GM18526 (cell line): ENCODE measurements around the gene CYRIA.

Source experiments
- POLR2A ChIP-seq: IDR thresholded peaks from 3 replicates; pipeline ENCODE4 v1.6.1; 2011; ENCODE audit not compliant: insufficient read length; ENCODE audit errors: extremely low read depth

CYRIA gene

DNA sequence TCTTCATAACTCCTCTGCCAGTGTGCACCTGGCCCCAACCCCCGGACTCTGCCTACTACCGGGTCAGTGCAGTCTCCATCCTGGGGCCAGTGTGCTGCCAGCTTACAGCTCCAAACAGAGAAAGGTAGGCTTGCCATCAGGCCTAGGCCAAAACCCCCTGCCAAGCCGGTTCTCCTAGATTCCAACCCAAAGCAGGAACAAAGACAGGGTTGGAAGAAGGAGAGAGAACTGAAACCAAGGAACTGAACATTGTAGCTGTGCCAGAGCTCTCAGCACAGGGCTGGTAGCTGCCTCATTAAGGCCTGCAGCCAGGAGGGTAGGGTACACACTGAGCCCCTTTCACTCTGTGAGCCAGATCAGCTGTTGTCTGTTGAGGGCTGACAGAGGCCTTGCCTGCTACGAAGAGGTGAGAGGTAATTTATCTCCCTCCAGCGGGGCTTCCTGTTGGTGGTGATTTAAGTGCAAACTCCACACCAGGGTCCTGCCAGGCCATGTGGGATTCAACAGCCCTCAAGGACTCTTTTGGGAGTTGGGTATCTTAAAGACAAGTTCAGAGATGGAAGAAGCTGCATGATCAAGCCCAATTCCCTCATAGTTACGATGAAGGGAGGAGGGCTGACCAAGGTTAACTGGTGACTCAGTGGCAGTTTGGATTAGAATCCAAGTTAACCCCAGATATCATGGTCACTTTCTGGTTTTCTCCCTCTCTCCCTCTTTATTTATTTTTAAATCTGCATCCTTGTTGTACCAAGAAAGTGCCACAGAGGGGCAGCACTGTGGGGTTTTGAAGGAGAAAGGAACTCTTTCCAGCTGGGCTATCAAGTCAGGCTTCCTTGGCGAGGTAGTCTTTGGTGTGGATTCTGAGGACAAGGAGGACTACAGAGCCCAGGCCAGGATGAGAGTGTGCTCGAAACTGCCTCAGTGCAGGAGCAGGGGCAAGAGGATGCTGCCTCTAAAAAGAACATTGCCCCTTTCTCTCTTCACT is 48.1 kb downstream of the CYRIA start:
- TF ChIP-seq POLR2A = no peak
